BJ (cell line): ENCODE results near the gene TPGS2. TPM values are rescaled to one million over a fixed set of nuclear protein-coding genes. Genes with fewer than 3 reads are reported as not detected.
A peak's percentile ranks its signal among the peaks of the same experiment; 100 is the strongest.

Source experiments
- CTCF ChIA-PET: fragments of 350-600 bp; formaldehyde crosslinking; extraction: SDS; loops from one replicate; lab custom pipeline; 2021; ENCODE audit warnings: antibody characterized with exemption, inconsistent platforms; lab: Yijun Ruan, JAX
- POLR2A ChIA-PET: fragments of 300-600 bp; sonication (Branson Sonifier 250); formaldehyde crosslinking; extraction: SDS; loops from one replicate; lab custom pipeline; 2021; ENCODE audit warnings: antibody characterized with exemption; lab: Charles Lee
- DNase-seq: peaks from one replicate; pipeline ENCODE4 v3.0.0-alpha.2; 2011; ENCODE audit warnings: low read depth
- H3K27me3 ChIP-seq: 2 replicates; pipeline ENCODE4 v1.6.0; 2011; ENCODE audit warnings: low read length; ENCODE audit not compliant: control insufficient read depth, insufficient read depth
- H3K36me3 ChIP-seq: 2 replicates; pipeline ENCODE4 v1.5.1; 2011; ENCODE audit warnings: low read length; ENCODE audit not compliant: control insufficient read depth, insufficient read depth
- H3K4me3 ChIP-seq: 2 replicates; pipeline ENCODE4 v1.5.1; 2011; ENCODE audit warnings: low read depth, mild to moderate bottlenecking, control low read depth, low read length
- polyA plus RNA-seq: library from polyadenylated mRNA; depleted of rRNA; stranded (reverse); fragments of >200 nt; gene quantifications from 2 replicates; pipeline ENCODE4 v1.2.3, GENCODE V29; 2011
- TF ChIP-seq, protein P1 (sequence below): IDR thresholded peaks from 2 replicates; pipeline ENCODE4 v1.5.1; 2011; ENCODE audit warnings: low read depth, mild to moderate bottlenecking, control low read depth, inconsistent platforms, low read length, moderate library complexity; ENCODE audit not compliant: insufficient read depth

The TPGS2 gene
- polyA plus RNA-seq, 1 experiment: 287 TPM

DNA sequence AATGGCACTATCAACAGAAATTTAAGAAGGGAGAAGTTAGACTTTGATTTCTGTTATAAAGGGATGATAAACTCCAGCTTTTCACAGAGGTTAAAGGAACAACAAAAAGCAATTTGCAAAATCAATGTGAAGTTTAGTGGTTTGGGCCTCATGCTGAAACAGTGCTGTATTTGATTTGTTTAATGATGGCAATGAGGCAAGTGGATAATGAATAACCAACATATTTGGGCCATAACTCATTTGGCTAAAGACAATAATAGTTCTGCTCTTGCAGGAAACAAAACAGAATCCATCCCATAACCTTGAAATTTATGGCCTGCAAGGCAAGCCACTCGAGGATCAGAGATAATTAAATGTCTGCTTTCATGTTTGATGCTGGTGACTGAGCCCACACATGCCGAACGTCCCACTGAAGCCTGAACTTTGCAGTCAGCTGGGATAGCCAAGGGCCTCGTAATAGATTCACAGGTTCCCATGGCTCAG, 56.5 kb downstream of the TPGS2 start:
- TF ChIP-seq, protein P1, sequence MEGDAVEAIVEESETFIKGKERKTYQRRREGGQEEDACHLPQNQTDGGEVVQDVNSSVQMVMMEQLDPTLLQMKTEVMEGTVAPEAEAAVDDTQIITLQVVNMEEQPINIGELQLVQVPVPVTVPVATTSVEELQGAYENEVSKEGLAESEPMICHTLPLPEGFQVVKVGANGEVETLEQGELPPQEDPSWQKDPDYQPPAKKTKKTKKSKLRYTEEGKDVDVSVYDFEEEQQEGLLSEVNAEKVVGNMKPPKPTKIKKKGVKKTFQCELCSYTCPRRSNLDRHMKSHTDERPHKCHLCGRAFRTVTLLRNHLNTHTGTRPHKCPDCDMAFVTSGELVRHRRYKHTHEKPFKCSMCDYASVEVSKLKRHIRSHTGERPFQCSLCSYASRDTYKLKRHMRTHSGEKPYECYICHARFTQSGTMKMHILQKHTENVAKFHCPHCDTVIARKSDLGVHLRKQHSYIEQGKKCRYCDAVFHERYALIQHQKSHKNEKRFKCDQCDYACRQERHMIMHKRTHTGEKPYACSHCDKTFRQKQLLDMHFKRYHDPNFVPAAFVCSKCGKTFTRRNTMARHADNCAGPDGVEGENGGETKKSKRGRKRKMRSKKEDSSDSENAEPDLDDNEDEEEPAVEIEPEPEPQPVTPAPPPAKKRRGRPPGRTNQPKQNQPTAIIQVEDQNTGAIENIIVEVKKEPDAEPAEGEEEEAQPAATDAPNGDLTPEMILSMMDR: no peak

DNA sequence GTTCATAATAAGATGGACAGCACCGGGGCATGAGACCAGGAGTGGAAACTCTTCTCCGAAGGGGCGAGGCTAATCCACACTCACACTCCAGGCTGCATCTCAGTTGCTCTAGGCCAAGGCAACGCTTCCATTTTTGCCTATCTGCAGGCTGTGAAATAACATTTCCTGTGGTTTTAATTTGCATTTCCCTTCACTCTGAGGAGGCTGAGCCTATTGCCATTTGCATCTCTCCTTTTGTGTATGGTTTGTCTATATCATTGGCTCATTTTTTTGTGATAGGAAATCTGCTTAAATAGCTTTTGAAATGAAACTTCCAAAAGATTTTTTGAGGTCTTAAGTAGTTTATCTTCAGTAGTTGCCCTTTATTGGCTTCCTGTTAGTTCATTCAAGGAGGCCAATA, 57.6 kb downstream of the TPGS2 start:
- Histone ChIP-seq H3K36me3 (peaks cover 3% of the 10 kb centered on the region), H3K4me3 (no peak overlapping the region), H3K27me3 (no peaks in the 10 kb centered on the region)
- no peak for DNase-seq
- ChIA-PET CTCF (interaction anchor here (0.7 kb wide), 1 partner anchor 83 kb away, joined by 3 read pairs; no protein-coding TSS in a partner anchor), POLR2A (no interaction called here)
- TF ChIP-seq, protein P1: no peak

More for the DNA sequence above, 56.5 kb downstream of the TPGS2 start:
- Histone ChIP-seq H3K36me3 (peaks cover 3% of the 10 kb centered on the region), H3K4me3 (no peak overlapping the region), H3K27me3 (no peaks in the 10 kb centered on the region)
- peak; percentile 70 for DNase-seq
- ChIA-PET CTCF (interaction anchor here (0.9 kb wide), 1 partner anchor 38 kb away, joined by 3 read pairs; no protein-coding TSS in a partner anchor), POLR2A (no interaction called here)

DNA sequence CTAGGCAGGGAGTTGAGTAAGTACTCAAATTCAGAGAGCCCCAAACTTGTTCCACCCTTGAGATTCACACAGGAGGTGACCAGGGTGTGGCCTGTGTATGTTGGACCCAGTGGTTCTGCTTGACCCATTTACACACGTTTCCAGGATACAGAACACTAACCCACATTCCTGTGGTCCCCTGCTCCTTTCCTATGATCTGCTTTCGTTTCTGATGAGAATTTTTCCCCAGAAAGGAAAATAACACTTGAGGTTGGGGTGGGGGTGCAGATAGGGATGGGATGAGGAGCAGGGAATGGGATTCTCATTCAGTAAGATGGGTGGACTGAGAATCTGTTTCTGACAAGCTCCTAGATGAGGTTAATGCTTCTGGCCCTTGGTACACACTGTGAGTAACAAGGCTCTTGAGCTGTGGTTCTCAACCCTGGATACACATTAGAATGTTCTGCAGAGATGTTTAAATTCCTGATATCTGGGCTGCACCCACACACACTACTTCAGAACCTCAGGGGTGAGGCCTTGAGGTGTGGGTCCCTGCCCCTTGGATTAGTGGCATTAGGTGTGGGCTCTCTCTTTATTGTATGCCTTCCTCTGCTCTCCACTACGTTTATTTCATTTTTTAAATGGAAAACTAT, 58.4 kb downstream of the TPGS2 start:
- POLR2A ChIA-PET: no interaction called here
- DNase-seq: no peak
- CTCF ChIA-PET: interaction anchor here (1.2 kb wide), 1 partner anchor 88 kb away, joined by 3 read pairs; no protein-coding TSS in a partner anchor
- TF ChIP-seq, protein P1: no peak
- Histone ChIP-seq H3K36me3 (peaks cover 3% of the 10 kb centered on the region), H3K27me3 (no peaks in the 10 kb centered on the region), H3K4me3 (no peak overlapping the region)

DNA sequence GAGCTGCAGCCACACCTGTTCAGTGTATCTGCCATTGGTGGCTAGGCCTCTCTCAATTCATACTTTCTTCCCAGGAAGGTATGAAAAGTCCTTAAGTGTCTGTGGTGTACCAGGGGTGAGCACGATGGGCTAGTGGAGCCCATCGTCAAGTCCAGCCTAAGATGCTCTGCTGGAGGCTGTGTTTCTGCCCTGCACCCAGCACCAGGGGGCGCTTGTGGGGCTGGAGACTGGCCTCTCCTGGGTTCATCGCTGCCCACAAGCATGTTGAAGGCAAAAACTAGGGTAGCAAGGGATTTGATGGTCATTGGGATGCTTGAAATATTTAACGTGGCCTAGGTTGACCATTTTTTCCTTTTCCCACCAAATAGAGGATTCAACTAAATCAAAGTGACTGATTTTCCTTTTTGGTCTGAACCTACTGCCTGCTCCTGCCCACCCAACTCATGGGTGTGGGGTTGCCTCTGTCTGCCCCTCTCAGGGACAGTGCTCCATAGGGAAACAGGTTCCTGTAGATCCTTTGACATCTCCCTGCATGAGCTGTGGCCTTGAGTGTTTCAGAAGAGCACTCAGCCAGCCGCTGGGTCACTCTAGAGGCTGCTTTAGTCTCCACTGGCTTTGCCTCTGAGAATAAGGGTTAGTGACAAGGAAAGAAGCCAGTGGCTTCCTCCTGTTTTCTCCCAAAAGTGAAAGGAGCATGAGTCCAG, 59.0 kb downstream of the TPGS2 start:
- peaks cover 3% of the 10 kb centered on the region for H3K36me3 ChIP-seq
- ChIA-PET POLR2A (no interaction called here), CTCF (interaction anchor here (0.9 to 1.5 kb wide), 4 partner anchors 10 to 646 kb away, joined by 3 to 4 read pairs (median 4); no protein-coding TSS in a partner anchor)
- H3K4me3 ChIP-seq: no peak overlapping the region
- H3K27me3 ChIP-seq: no peaks in the 10 kb centered on the region
- no peak for DNase-seq
- TF ChIP-seq, protein P1: peak; percentile 28

DNA sequence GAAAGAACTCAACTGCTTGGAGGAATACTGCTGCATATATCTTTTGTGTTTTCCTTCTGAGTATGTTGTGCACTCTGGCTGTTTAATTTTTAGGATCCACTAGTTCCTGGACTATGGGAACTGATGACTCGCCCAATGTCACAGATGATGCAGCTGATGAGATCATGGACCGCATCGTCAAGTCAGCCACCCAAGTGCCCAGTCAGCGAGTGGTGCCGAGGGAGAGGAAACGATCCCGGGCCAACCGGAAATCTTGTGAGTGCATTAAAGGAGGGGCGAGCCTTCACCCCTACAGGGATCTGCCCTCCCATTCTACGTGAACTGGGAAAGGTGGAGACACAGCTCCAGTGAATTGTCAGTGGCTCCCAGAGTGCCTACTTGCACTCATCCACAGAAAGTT, 59.6 kb downstream of the TPGS2 start:
- H3K27me3 ChIP-seq: no peaks in the 10 kb centered on the region
- H3K36me3 ChIP-seq: peaks cover 2% of the 10 kb centered on the region
- DNase-seq: no peak
- POLR2A ChIA-PET: no interaction called here
- CTCF ChIA-PET: interaction anchor here (0.9 to 1.5 kb wide), 3 partner anchors 9 to 646 kb away, joined by 3 to 4 read pairs (median 4); no protein-coding TSS in a partner anchor
- H3K4me3 ChIP-seq: no peak overlapping the region
- TF ChIP-seq, protein P1: no peak
